MM.1S (cell line): ENCODE data around the gene PCGF3.

Source experiments
- CTCF ChIP-seq: fragments of 300-600 bp; sonication (generic); IDR thresholded peaks from 2 replicates; pipeline ENCODE4 v1.5.1; 2016; ENCODE audit warnings: antibody characterized with exemption, low read length, mixed read lengths
- EZH2phosphoT487 ChIP-seq: fragments of 300-600 bp; sonication (generic); IDR thresholded peaks from 2 replicates; pipeline ENCODE4 v1.6.1; 2018; ENCODE audit warnings: antibody characterized with exemption, low read length

- TF ChIP-seq EZH2phosphoT487 (no peak), CTCF (no peak)
Measured at GRCh38 chr4:667545-667925, 38.1 kb upstream of the PCGF3 start.
